K562 (cell line): ENCODE data around the gene MAPKAPK3. TPM values are rescaled to one million over a fixed set of nuclear protein-coding genes. Genes with fewer than 3 reads are reported as not detected.
A peak's percentile ranks its signal among the peaks of the same experiment; 100 is the strongest.

Experiments
- ARID3A ChIP-seq: IDR thresholded peaks from 2 replicates; pipeline ENCODE4 v1.6.1; 2012; ENCODE audit warnings: low read depth, low read length, improper control_type of control experiment, borderline replicate concordance
- CEBPG ChIP-seq, 3 experiments: fragments of 200-800 bp in 1 of 3; sonication (Bioruptor generic) in 1 of 3; sonication (generic) in 1 of 3; formaldehyde crosslinking in 1 of 3; IDR thresholded peaks in 2 of 3; conservative IDR thresholded peaks in 1 of 3; 2 replicates each; pipeline versions ENCODE4 v1.6.1 to v1.8.0; 2016 to 2022; ENCODE audit warnings: missing compliant biosample characterization in 2 of 3, missing genetic modification characterization in 2 of 3, mild to moderate bottlenecking in 1 of 3, missing genetic modification reagents in 1 of 3
- GABPB2 ChIP-seq: fragments of 250-450 bp; sonication (Bioruptor Pico); conservative IDR thresholded peaks from 2 replicates; pipeline ENCODE4 v1.5.1; 2021; ENCODE audit warnings: mild to moderate bottlenecking
- ID3 ChIP-seq, 2 experiments: fragments of 250-450 bp in 1 of 2; fragments of 450-650 bp in 1 of 2; sonication (Bioruptor Pico) in 1 of 2; IDR thresholded peaks; 2 replicates each; pipeline versions ENCODE4 v1.6.1 to v1.8.0; 2016 to 2021; ENCODE audit warnings: mild to moderate bottlenecking in 2 of 2, moderate library complexity in 2 of 2, missing compliant biosample characterization in 1 of 2, missing genetic modification characterization in 1 of 2
- ILF3 ChIP-seq: fragments of 450-650 bp; IDR thresholded peaks from 2 replicates; pipeline ENCODE4 v1.6.1; 2018; ENCODE audit warnings: antibody characterized with exemption, mild to moderate bottlenecking, moderate library complexity, borderline replicate concordance
- JUN ChIP-seq, 2 experiments: sonication (generic) in 1 of 2; formaldehyde crosslinking in 1 of 2; IDR thresholded peaks; 2 replicates each; pipeline versions ENCODE4 v1.6.1 to v1.8.0; 2012 to 2022; ENCODE audit warnings: borderline replicate concordance in 2 of 2, mild to moderate bottlenecking in 2 of 2, improper control_type of control experiment in 1 of 2, low read depth in 1 of 2, low read length in 1 of 2, missing genetic modification reagents in 1 of 2
- MEF2A ChIP-seq: IDR thresholded peaks from 2 replicates; pipeline ENCODE4 v1.6.1; 2011; ENCODE audit warnings: low read depth, mild to moderate bottlenecking, low read length, moderate library complexity; ENCODE audit not compliant: control insufficient read depth
- PYGO2 ChIP-seq: fragments of 450-650 bp; IDR thresholded peaks from 2 replicates; pipeline ENCODE4 v1.6.1; 2016; ENCODE audit warnings: mild to moderate bottlenecking, missing genetic modification characterization, moderate library complexity, missing compliant biosample characterization
- SP1 ChIP-seq: sonication (generic); formaldehyde crosslinking; IDR thresholded peaks from 2 replicates; pipeline ENCODE4 v1.8.1; 2022; ENCODE audit warnings: mild to moderate bottlenecking, missing genetic modification reagents
- TOE1 ChIP-seq, 2 experiments: fragments of 450-650 bp in 1 of 2; sonication (generic) in 1 of 2; formaldehyde crosslinking in 1 of 2; IDR thresholded peaks; 2 replicates each; pipeline versions ENCODE4 v1.7.1 to v1.8.0; 2016 to 2022; ENCODE audit warnings: borderline replicate concordance in 2 of 2, mild to moderate bottlenecking in 2 of 2, antibody characterized with exemption in 1 of 2, inconsistent platforms in 1 of 2, low read depth in 1 of 2, missing genetic modification reagents in 1 of 2, moderate library complexity in 1 of 2
- ZFPM2 ChIP-seq: fragments of 250-450 bp; sonication (Bioruptor Pico); IDR thresholded peaks from 2 replicates; pipeline ENCODE4 v1.5.1; 2022; ENCODE audit warnings: mild to moderate bottlenecking
- ZNF165 ChIP-seq: fragments of 250-450 bp; sonication (Bioruptor Pico); IDR thresholded peaks from 2 replicates; pipeline ENCODE4 v1.4.0; 2020; ENCODE audit warnings: borderline replicate concordance
- ZNF511 ChIP-seq: sonication (generic); formaldehyde crosslinking; IDR thresholded peaks from 2 replicates; pipeline ENCODE4 v1.8.0; 2022; ENCODE audit warnings: mild to moderate bottlenecking, missing genetic modification reagents
- ZSCAN29 ChIP-seq: fragments of 450-650 bp; IDR thresholded peaks from 2 replicates; pipeline ENCODE4 v1.6.1; 2017
- polyA plus RNA-seq, 8 experiments: library from polyadenylated mRNA; depleted of rRNA in 4 of 8; stranded (reverse) in 5 of 8; unstranded in 3 of 8; fragments of >200 nt; fragmentation: Nextera tagmentation in 2 of 8; fragmentation: Illumina TruSeq in 1 of 8; extraction: Ambion mirVana in 2 of 8; extraction: Trizol in 1 of 8; gene quantifications; 2 replicates each; pipeline versions ENCODE4 v1.2.1 to v1.2.3, GENCODE V29; 2011 to 2014; ENCODE audit warnings: inconsistent platforms in 1 of 8, missing spikeins in 1 of 8
- total RNA-seq, 7 experiments: library from RNA; depleted of rRNA in 6 of 7; stranded (reverse); fragments of >200 nt in 6 of 7; fragmentation: Illumina TruSeq in 2 of 7; extraction: Trizol in 2 of 7; gene quantifications; 2 replicates each; pipeline versions ENCODE4 v1.2.1 to v1.2.3, GENCODE V29; 2011 to 2021; ENCODE audit warnings: low replicate concordance in 1 of 7
- TF ChIP-seq, protein P1 (sequence below): conservative IDR thresholded peaks from 2 replicates; pipeline ENCODE4 v1.6.1; 2011; ENCODE audit warnings: low read depth, mild to moderate bottlenecking, low read length; ENCODE audit not compliant: control insufficient read depth
- TF ChIP-seq, protein P2 (sequence below): fragments of 450-650 bp; conservative IDR thresholded peaks from 2 replicates; pipeline ENCODE4 v1.6.1; 2016; ENCODE audit warnings: missing genetic modification characterization, low read depth, mild to moderate bottlenecking, missing compliant biosample characterization, moderate library complexity
- TF ChIP-seq, protein P3 (sequence below): fragments of 450-650 bp; formaldehyde crosslinking; IDR thresholded peaks from 2 replicates; pipeline ENCODE4 v1.4.0; 2020; ENCODE audit warnings: mild to moderate bottlenecking, mixed read lengths

Gene MAPKAPK3
- total and polyA plus RNA-seq, 9 of the 15 experiments (the other 6 are each of a cell fraction or from before 2014, with no cell fraction given) = 8.0 to 56.4 (median 41.2) TPM

DNA sequence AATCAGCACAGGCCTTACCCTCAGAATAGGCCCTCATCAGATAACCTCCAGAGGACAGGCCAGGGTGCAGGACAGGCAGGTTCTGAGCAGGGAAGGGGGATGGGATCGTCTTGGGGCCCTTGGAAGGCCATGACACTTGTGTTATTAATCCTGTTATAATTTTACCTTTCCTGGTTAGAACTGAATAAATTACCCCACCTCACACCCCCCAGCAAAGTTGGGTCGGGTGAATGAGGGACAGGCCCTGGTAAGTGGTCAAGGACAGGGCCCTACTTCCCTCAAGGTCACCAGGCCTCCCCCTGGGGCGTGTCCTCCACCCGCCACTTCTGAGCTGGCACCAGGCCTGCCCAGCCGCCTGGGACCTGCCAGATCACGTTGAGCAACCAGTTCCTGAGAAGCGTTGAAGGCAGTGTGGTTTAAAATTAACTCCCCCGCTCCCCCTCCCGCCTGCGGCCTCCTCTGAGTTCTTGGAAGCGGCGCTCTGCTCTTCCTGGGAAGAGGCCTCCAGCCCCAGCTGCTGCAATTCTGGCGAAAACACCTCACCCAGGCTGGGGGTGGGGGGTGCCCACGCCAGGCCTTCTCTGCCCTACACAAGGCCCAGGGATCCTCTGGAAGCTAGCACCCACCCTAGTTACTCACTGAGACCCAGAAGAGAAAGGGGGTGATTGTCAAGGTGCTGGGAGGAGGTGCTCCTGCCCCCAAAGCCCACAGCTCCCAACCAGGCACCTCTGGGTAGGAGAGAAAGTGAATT is 15.9 kb upstream of the MAPKAPK3 start (continued):
- TF ChIP-seq ZNF511 (CRISPR knock-in tag) (no peak), CEBPG (CRISPR knock-in tag; IDR thresholded peaks at IDR 0.05) (peak; percentile 75), CEBPG (tag; conservative IDR thresholded peaks at IDR 0.05 in 1 of 2, IDR thresholded peaks at IDR 0.05 in 1 of 2) (peak; percentile 71 to 79), ILF3 (no peak), TOE1 (IDR thresholded peaks at IDR 0.05; ENCODE audit: borderline replicate concordance) (no peak), TOE1 (CRISPR knock-in tag; IDR thresholded peaks at IDR 0.05; ENCODE audit: borderline replicate concordance, low read depth) (no peak), MEF2A (peak; percentile 52; the same call in 1 of the 2 replicates), ID3 (CRISPR knock-in tag; IDR thresholded peaks at IDR 0.05) (no peak), ID3 (tag; IDR thresholded peaks at IDR 0.05) (no peak; the same call in 1 of the 2 replicates), ZFPM2 (CRISPR knock-in tag) (no peak), JUN (IDR thresholded peaks at IDR 0.05; ENCODE audit: borderline replicate concordance, low read depth, low read length) (no peak), JUN (CRISPR knock-in tag; IDR thresholded peaks at IDR 0.05; ENCODE audit: borderline replicate concordance) (peak; percentile 5; the same call in 1 of the 2 replicates), PYGO2 (no peak), ZNF165 (CRISPR knock-in tag) (no peak), GABPB2 (CRISPR knock-in tag) (no peak), ZSCAN29 (no peak), SP1 (CRISPR knock-in tag) (no peak), ARID3A (no peak)
- TF ChIP-seq, protein P1, sequence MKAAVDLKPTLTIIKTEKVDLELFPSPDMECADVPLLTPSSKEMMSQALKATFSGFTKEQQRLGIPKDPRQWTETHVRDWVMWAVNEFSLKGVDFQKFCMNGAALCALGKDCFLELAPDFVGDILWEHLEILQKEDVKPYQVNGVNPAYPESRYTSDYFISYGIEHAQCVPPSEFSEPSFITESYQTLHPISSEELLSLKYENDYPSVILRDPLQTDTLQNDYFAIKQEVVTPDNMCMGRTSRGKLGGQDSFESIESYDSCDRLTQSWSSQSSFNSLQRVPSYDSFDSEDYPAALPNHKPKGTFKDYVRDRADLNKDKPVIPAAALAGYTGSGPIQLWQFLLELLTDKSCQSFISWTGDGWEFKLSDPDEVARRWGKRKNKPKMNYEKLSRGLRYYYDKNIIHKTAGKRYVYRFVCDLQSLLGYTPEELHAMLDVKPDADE = no peak; the same call in 1 of the 2 replicates
- TF ChIP-seq, protein P2, sequence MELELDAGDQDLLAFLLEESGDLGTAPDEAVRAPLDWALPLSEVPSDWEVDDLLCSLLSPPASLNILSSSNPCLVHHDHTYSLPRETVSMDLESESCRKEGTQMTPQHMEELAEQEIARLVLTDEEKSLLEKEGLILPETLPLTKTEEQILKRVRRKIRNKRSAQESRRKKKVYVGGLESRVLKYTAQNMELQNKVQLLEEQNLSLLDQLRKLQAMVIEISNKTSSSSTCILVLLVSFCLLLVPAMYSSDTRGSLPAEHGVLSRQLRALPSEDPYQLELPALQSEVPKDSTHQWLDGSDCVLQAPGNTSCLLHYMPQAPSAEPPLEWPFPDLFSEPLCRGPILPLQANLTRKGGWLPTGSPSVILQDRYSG (tag) = peak; percentile 6
- TF ChIP-seq, protein P3, sequence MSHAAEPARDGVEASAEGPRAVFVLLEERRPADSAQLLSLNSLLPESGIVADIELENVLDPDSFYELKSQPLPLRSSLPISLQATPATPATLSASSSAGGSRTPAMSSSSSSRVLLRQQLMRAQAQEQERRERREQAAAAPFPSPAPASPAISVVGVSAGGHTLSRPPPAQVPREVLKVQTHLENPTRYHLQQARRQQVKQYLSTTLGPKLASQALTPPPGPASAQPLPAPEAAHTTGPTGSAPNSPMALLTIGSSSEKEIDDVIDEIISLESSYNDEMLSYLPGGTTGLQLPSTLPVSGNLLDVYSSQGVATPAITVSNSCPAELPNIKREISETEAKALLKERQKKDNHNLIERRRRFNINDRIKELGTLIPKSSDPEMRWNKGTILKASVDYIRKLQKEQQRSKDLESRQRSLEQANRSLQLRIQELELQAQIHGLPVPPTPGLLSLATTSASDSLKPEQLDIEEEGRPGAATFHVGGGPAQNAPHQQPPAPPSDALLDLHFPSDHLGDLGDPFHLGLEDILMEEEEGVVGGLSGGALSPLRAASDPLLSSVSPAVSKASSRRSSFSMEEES (CRISPR knock-in tag) = no peak
